IMR-90 (cell line): Measurements from ENCODE around the gene ARRDC2. TPM values are rescaled to one million over a fixed set of nuclear protein-coding genes. Genes with fewer than 3 reads are reported as not detected.

Experiments used
- ATAC-seq: fragments of 200-7000 bp; cut with Tn5 transposase; 2 replicates; pipeline ENCODE4 v1.9.1; 2020; ENCODE audit warnings: low read depth, mild to moderate bottlenecking, moderate library complexity
- BruUV-seq: library from RNA; stranded (reverse); fragments of 400-500 nt; replicated peaks from 2 replicates; lab custom pipeline; 2021; lab: Mats Ljungman, UMichigan
- CTCF ChIA-PET: fragments of 300-600 bp; formaldehyde crosslinking; extraction: SDS; loops from one replicate; lab custom pipeline; 2021; ENCODE audit warnings: antibody characterized with exemption; lab: Yijun Ruan, JAX
- POLR2A ChIA-PET: fragments of 300-600 bp; sonication (Branson Sonifier 250); formaldehyde crosslinking; loops from one replicate; lab custom pipeline; 2022; ENCODE audit warnings: antibody characterized with exemption; ENCODE audit not compliant: unreplicated experiment; lab: Charles Lee
- DNase-seq: peaks from one replicate; pipeline ENCODE4 v3.0.0; 2013
- H2AFZ ChIP-seq: replicated peaks from 2 replicates; pipeline ENCODE3; 2013; ENCODE audit warnings: low read length, mild to moderate bottlenecking; ENCODE audit not compliant: poor library complexity
- H2AK5ac ChIP-seq: 2 replicates; pipeline ENCODE4 v1.6.1; 2013; ENCODE audit warnings: low read depth, low read length, inconsistent platforms
- H2AK9ac ChIP-seq: replicated peaks from 2 replicates; pipeline ENCODE3; 2013; ENCODE audit warnings: mild to moderate bottlenecking, low read depth, low read length, moderate library complexity; ENCODE audit not compliant: poor library complexity
- H2BK120ac ChIP-seq: 2 replicates; pipeline ENCODE4 v1.6.1; 2013; ENCODE audit warnings: low read depth, low read length, inconsistent platforms
- H2BK15ac ChIP-seq: 3 replicates; pipeline ENCODE4 v1.6.1; 2013; ENCODE audit warnings: low read depth, low read length, inconsistent platforms
- H2BK20ac ChIP-seq: 2 replicates; pipeline ENCODE4 v1.6.1; 2013; ENCODE audit warnings: low read depth, mild to moderate bottlenecking, inconsistent platforms, low read length, moderate library complexity
- H2BK5ac ChIP-seq: 2 replicates; pipeline ENCODE4 v1.6.1; 2013; ENCODE audit warnings: mild to moderate bottlenecking, low read depth, low read length, inconsistent platforms; ENCODE audit not compliant: poor library complexity, severe bottlenecking
- H3K14ac ChIP-seq: replicated peaks from 2 replicates; pipeline ENCODE4 v1.6.1; 2013; ENCODE audit warnings: low read depth, low read length, inconsistent platforms
- H3K18ac ChIP-seq: 2 replicates; pipeline ENCODE4 v1.6.1; 2013; ENCODE audit warnings: low read depth, low read length, control low read depth
- H3K23ac ChIP-seq: 2 replicates; pipeline ENCODE4 v1.6.1; 2013; ENCODE audit warnings: low read depth, low read length, inconsistent platforms
- H3K27ac ChIP-seq: 2 replicates; pipeline ENCODE4 v1.5.1; 2013; ENCODE audit warnings: mild to moderate bottlenecking, control low read depth, low read length; ENCODE audit not compliant: insufficient read depth
- H3K27me3 ChIP-seq: 2 replicates; pipeline ENCODE4 v1.6.1; 2013; ENCODE audit warnings: low read length; ENCODE audit not compliant: control insufficient read depth, insufficient read depth
- H3K36me3 ChIP-seq: 2 replicates; pipeline ENCODE4 v1.6.1; 2013; ENCODE audit warnings: low read length, mixed read lengths; ENCODE audit not compliant: control insufficient read depth, insufficient read depth
- H3K4ac ChIP-seq: 2 replicates; pipeline ENCODE4 v1.6.1; 2013; ENCODE audit warnings: low read depth, low read length, inconsistent platforms
- H3K4me1 ChIP-seq: 2 replicates; pipeline ENCODE4 v1.6.1; 2013; ENCODE audit warnings: low read length, mixed read lengths; ENCODE audit not compliant: control insufficient read depth, insufficient read depth
- H3K4me2 ChIP-seq: 2 replicates; pipeline ENCODE4 v1.6.1; 2013; ENCODE audit warnings: low read depth, mild to moderate bottlenecking, control low read depth, low read length, moderate library complexity
- H3K4me3 ChIP-seq: 2 replicates; pipeline ENCODE4 v1.5.1; 2013; ENCODE audit warnings: low read depth, mild to moderate bottlenecking, control low read depth, low read length, moderate library complexity; ENCODE audit not compliant: insufficient read depth
- H3K56ac ChIP-seq: 2 replicates; pipeline ENCODE4 v1.6.1; 2013; ENCODE audit warnings: low read length, inconsistent platforms; ENCODE audit not compliant: insufficient read depth; ENCODE audit errors: extremely low read depth
- H3K79me1 ChIP-seq, 2 experiments: 2 replicates each; pipeline ENCODE4 v1.6.1; 2013; ENCODE audit warnings: low read length in 2 of 2, inconsistent platforms in 1 of 2, low read depth in 1 of 2
- H3K9ac ChIP-seq: 2 replicates; pipeline ENCODE4 v1.6.1; 2013; ENCODE audit warnings: low read depth, low read length, control low read depth
- H3K9me1 ChIP-seq: 2 replicates; pipeline ENCODE4 v1.6.1; 2013; ENCODE audit warnings: low read length, inconsistent platforms; ENCODE audit not compliant: insufficient read depth
- H3K9me3 ChIP-seq: 2 replicates; pipeline ENCODE4 v1.6.1; 2013; ENCODE audit warnings: low read length; ENCODE audit not compliant: control insufficient read depth, insufficient read depth
- H4K20me1 ChIP-seq: 2 replicates; pipeline ENCODE4 v1.6.1; 2013; ENCODE audit warnings: low read length, inconsistent platforms; ENCODE audit not compliant: insufficient read depth
- H4K5ac ChIP-seq: 2 replicates; pipeline ENCODE4 v1.6.1; 2013; ENCODE audit warnings: mild to moderate bottlenecking, low read depth, low read length, control low read depth
- H4K8ac ChIP-seq, 2 experiments: 2 replicates each; pipeline ENCODE4 v1.6.1; 2013; ENCODE audit warnings: low read depth in 2 of 2, low read length in 2 of 2, control low read depth in 1 of 2, inconsistent platforms in 1 of 2
- H4K91ac ChIP-seq: 2 replicates; pipeline ENCODE4 v1.6.1; 2013; ENCODE audit warnings: low read depth, low read length, inconsistent platforms; ENCODE audit not compliant: insufficient read depth
- FOS ChIP-seq: fragments of 150-350 bp; IDR thresholded peaks from 2 replicates; pipeline ENCODE4 v1.6.1; 2016; ENCODE audit warnings: low read depth, low read length
- MAZ ChIP-seq: IDR thresholded peaks from 2 replicates; pipeline ENCODE4 v1.6.1; 2012; ENCODE audit warnings: low read depth, mild to moderate bottlenecking, low read length, improper control_type of control experiment, moderate library complexity, borderline replicate concordance
- WGBS, 2 experiments: methylation state at CpG; one replicate each; pipeline versions ENCODE4 v1.1.5 to v1.1.7; 2013; ENCODE audit warnings: missing lambda C conversion rate in 2 of 2; ENCODE audit not compliant: insufficient read length in 1 of 2; ENCODE audit errors: extremely low coverage in 2 of 2; 5-methylcytosine and 5-hydroxymethylcytosine counted together
- dilution Hi-C: fragments of 300-500 bp; cut with HindIII; formaldehyde crosslinking; loops from one replicate; pipeline ENCODE4 v1.14.3; 2018; ENCODE audit warnings: low sequenced_read_pairs; ENCODE audit not compliant: unreplicated experiment
- in situ Hi-C: fragments of 300-500 bp; cut with MboI; formaldehyde crosslinking; loops from 3 replicates; pipeline ENCODE4 v1.14.3; 2019; ENCODE audit warnings: low sequenced_read_pairs, inconsistent platforms, mixed read lengths
- intact Hi-C: fragments of 100-400 bp; cut with micrococcal nuclease; formaldehyde crosslinking; loops from 2 replicates; pipeline ENCODE4 v1.10.0; 2022
- polyA plus RNA-seq, 3 experiments: library from polyadenylated mRNA; depleted of rRNA; stranded (reverse); fragments of >200 nt; gene quantifications; 2 replicates each; pipeline ENCODE4 v1.2.3, GENCODE V29; 2012; ENCODE audit warnings: low replicate concordance in 1 of 3
- total RNA-seq: library from RNA; depleted of rRNA; stranded (reverse); fragments of >200 nt; gene quantifications from 2 replicates; pipeline ENCODE4 v1.2.3, GENCODE V29; 2012

Gene ARRDC2
- total and polyA plus RNA-seq, 2 of the 4 experiments (the other 2 are of a cell fraction) = 1.4 to 4.9 TPM

- Histone ChIP-seq H2BK5ac (no peak overlapping the region), H4K91ac (no peak overlapping the region), H3K9me1 (no peaks in the 10 kb centered on the region), H2BK15ac (no peak overlapping the region), H2BK120ac (no peak overlapping the region), H3K27me3 (peaks cover 62% of the 10 kb centered on the region), H4K20me1 (no peaks in the 10 kb centered on the region), H3K4ac (no peak overlapping the region), H2AK5ac (no peak overlapping the region), H3K18ac (no peak overlapping the region), H2AFZ (no peak overlapping the region), H3K14ac (no peak overlapping the region), H3K4me3 (no peak overlapping the region), H3K23ac (no peak overlapping the region), H3K79me1 (no peaks in the 10 kb centered on the region), H3K4me1 (no peaks in the 10 kb centered on the region), H4K8ac (no peak overlapping the region), H3K27ac (no peak overlapping the region), H4K5ac (no peak overlapping the region), H3K9ac (no peak overlapping the region), H2BK20ac (no peak overlapping the region), H3K56ac (no peak overlapping the region), H3K9me3 (peaks cover 3% of the 10 kb centered on the region; the same call in 1 of the 2 replicates), H3K36me3 (no peaks in the 10 kb centered on the region), H2AK9ac (no peak overlapping the region), H3K4me2 (no peak overlapping the region)
- TF ChIP-seq MAZ = no peak
- TF ChIP-seq FOS = no peak
- ChIA-PET CTCF (interaction anchor here (0.5 kb wide), 1 partner anchor 14 kb away, joined by 4 read pairs; no protein-coding TSS in a partner anchor), POLR2A (interaction anchor here (0.5 kb wide), 1 partner anchor 10 kb away, joined by 4 read pairs; no protein-coding TSS in a partner anchor)
- in situ Hi-C loops = no loop called here
- DNase-seq = no peak
- intact Hi-C loops = no loop called here
- BruUV-seq = no TSS peak
- 31% methylated on average over 3 of the region's 11 CpGs; no CpG with 5 or more reads in 1 of the 2 experiments for WGBS, 2 experiments
- dilution Hi-C loops = no loop called here
- no peak for ATAC-seq
Measured at GRCh38 chr19:17965370-17966128, 42.4 kb upstream of the ARRDC2 start.
